K562 (cell line): ENCODE measurements around the gene CTTNBP2NL. TPM values are rescaled to one million over a fixed set of nuclear protein-coding genes. Genes with fewer than 3 reads are reported as not detected.
"Not testable (repeated sequence)": the region's sequence is repeated elsewhere in the genome, so short reads cannot be mapped to it uniquely, and the experiment has no call there.

ENCODE experiments used
- ATAC-seq: fragments of 200-7000 bp; cut with Tn5 transposase; 3 replicates; pipeline ENCODE4 v1.9.1; 2020; ENCODE audit warnings: moderate library complexity
- BruUV-seq: library from RNA; stranded (reverse); fragments of 400-500 nt; replicated peaks from 2 replicates; lab custom pipeline; 2021; lab: Mats Ljungman, UMichigan
- CTCF ChIA-PET: fragments of 300-600 bp; formaldehyde crosslinking; extraction: SDS; loops from one replicate; lab custom pipeline; 2021; ENCODE audit warnings: low intra/inter-chr PET ratio; lab: Yijun Ruan, JAX
- POLR2A ChIA-PET: fragments of 300-600, 350-650 bp; sonication (Branson Sonifier 250); formaldehyde crosslinking; extraction: SDS; loops from one replicate; lab custom pipeline; 2021; ENCODE audit warnings: antibody characterized with exemption, inconsistent platforms; lab: Yijun Ruan, JAX
- DNase-seq, 4 experiments: peaks; one replicate each; pipeline versions ENCODE4 v3.0.0 to v3.0.0-alpha.2; 2011 to 2018; ENCODE audit warnings: low spot score in 3 of 4, mixed read lengths in 3 of 4; ENCODE audit errors: extremely low read depth in 1 of 4
- FAIRE-seq: peaks from 2 replicates; lab custom pipeline; 2011; peaks lifted over from hg19 to GRCh38; lab: Jason Lieb, UNC
- H2AFZ ChIP-seq: 2 replicates; pipeline ENCODE4 v1.6.0; 2011; ENCODE audit warnings: low read depth, low read length, control low read depth, inconsistent platforms
- H3K27ac ChIP-seq: fragments of 200-600 bp; 3 replicates; pipeline ENCODE4 v1.8.0; 2011; ENCODE audit warnings: low read depth, mild to moderate bottlenecking, control low read depth, inconsistent platforms, low read length, moderate library complexity, mixed read lengths; ENCODE audit errors: extremely low read depth
- H3K27me3 ChIP-seq, 2 experiments: fragments of 300-600 bp in 1 of 2; 2 replicates in 1 of 2; 3 replicates in 1 of 2; pipeline versions ENCODE4 v1.6.0 to v1.8.0; 2011; ENCODE audit warnings: inconsistent platforms in 2 of 2, low read length in 2 of 2, mild to moderate bottlenecking in 1 of 2, mixed read lengths in 1 of 2, moderate library complexity in 1 of 2; ENCODE audit not compliant: control insufficient read depth in 2 of 2, insufficient read depth in 2 of 2
- H3K36me3 ChIP-seq: fragments of 300-600 bp; 3 replicates; pipeline ENCODE4 v1.8.0; 2011; ENCODE audit warnings: mild to moderate bottlenecking, low read length, inconsistent platforms; ENCODE audit not compliant: control insufficient read depth, insufficient read depth
- H3K4me1 ChIP-seq, 2 experiments: fragments of 200-600 bp in 1 of 2; replicated peaks in 1 of 2; 2 replicates in 1 of 2; 3 replicates in 1 of 2; pipeline versions ENCODE4 v1.5.1 to v1.8.0; 2011; ENCODE audit warnings: inconsistent platforms in 2 of 2, low read length in 2 of 2, mild to moderate bottlenecking in 1 of 2, mixed read lengths in 1 of 2, moderate library complexity in 1 of 2; ENCODE audit not compliant: control insufficient read depth in 2 of 2, insufficient read depth in 2 of 2
- H3K4me2 ChIP-seq: 2 replicates; pipeline ENCODE4 v1.6.1; 2011; ENCODE audit warnings: low read length, control low read depth, inconsistent platforms, mixed read lengths; ENCODE audit not compliant: insufficient read depth
- H3K4me3 ChIP-seq: fragments of 200-600 bp; sonication (generic), shearing (Covaris generic); 2 replicates; pipeline ENCODE4 v1.5.1; 2016; ENCODE audit warnings: control low read depth, inconsistent platforms
- H3K79me2 ChIP-seq: fragments of 200-600 bp; 3 replicates; pipeline ENCODE4 v1.8.0; 2011; ENCODE audit warnings: low read length, inconsistent platforms; ENCODE audit not compliant: control insufficient read depth, insufficient read depth
- H3K9ac ChIP-seq, 2 experiments: 2 replicates each; pipeline versions ENCODE4 v1.6.0 to v1.6.1; 2011; ENCODE audit warnings: low read depth in 2 of 2, low read length in 2 of 2, control low read depth in 1 of 2, inconsistent platforms in 1 of 2, mild to moderate bottlenecking in 1 of 2, mixed read lengths in 1 of 2; ENCODE audit not compliant: insufficient read depth in 1 of 2
- H3K9me1 ChIP-seq: one replicate; pipeline ENCODE4 v1.6.0; 2011; ENCODE audit warnings: inconsistent platforms, mild to moderate bottlenecking, low read length, moderate library complexity; ENCODE audit not compliant: control insufficient read depth, insufficient read depth
- H3K9me3 ChIP-seq: replicated peaks from 2 replicates; pipeline ENCODE4 v1.5.1; 2011; ENCODE audit warnings: low read depth, low read length, inconsistent platforms; ENCODE audit not compliant: control insufficient read depth, insufficient read depth
- H4K20me1 ChIP-seq: replicated peaks from 2 replicates; pipeline ENCODE4 v1.6.1; 2011; ENCODE audit warnings: low read length, inconsistent platforms, mixed read lengths; ENCODE audit not compliant: control insufficient read depth, insufficient read depth
- ATF1 ChIP-seq, 2 experiments: fragments of 450-650 bp in 1 of 2; IDR thresholded peaks; 2 replicates each; pipeline ENCODE4 v1.6.1; 2016; ENCODE audit warnings: missing compliant biosample characterization in 1 of 2, missing genetic modification characterization in 1 of 2
- C11orf30 ChIP-seq: fragments of 450-650 bp; IDR thresholded peaks from 2 replicates; pipeline ENCODE4 v1.6.1; 2016; ENCODE audit warnings: low read depth, mild to moderate bottlenecking
- MAFG ChIP-seq: fragments of 450-650 bp; conservative IDR thresholded peaks from 2 replicates; pipeline ENCODE4 v1.6.1; 2016; ENCODE audit warnings: missing genetic modification characterization, missing compliant biosample characterization
- PHB2 ChIP-seq: fragments of 450-650 bp; IDR thresholded peaks from 2 replicates; pipeline ENCODE4 v1.6.1; 2017; ENCODE audit warnings: low read depth
- ZNF133 ChIP-seq: fragments of 250-450 bp; sonication (Bioruptor Pico); IDR thresholded peaks from 2 replicates; pipeline ENCODE4 v1.4.0; 2020; ENCODE audit warnings: mild to moderate bottlenecking
- WGBS: fragments of 100-300 bp; shearing (Covaris generic); methylation state at CpG from one replicate; pipeline ENCODE4 v1.1.6; 2016; ENCODE audit warnings: low coverage, mixed read lengths; ENCODE audit not compliant: insufficient coverage; ENCODE audit errors: missing lambda C conversion rate; 5-methylcytosine and 5-hydroxymethylcytosine counted together
- in situ Hi-C: fragments of 300-500 bp; cut with MboI; formaldehyde crosslinking; loops from 4 replicates; pipeline ENCODE4 v1.15.0; 2018; ENCODE audit warnings: inconsistent platforms, mixed read lengths
- intact Hi-C: fragments of 100-400 bp; cut with micrococcal nuclease; formaldehyde crosslinking; loops from 2 replicates; pipeline ENCODE4 v1.14.2; 2022
- polyA plus RNA-seq, 8 experiments: library from polyadenylated mRNA; depleted of rRNA in 4 of 8; stranded (reverse) in 5 of 8; unstranded in 3 of 8; fragments of >200 nt; fragmentation: Nextera tagmentation in 2 of 8; fragmentation: Illumina TruSeq in 1 of 8; extraction: Ambion mirVana in 2 of 8; extraction: Trizol in 1 of 8; gene quantifications; 2 replicates each; pipeline versions ENCODE4 v1.2.1 to v1.2.3, GENCODE V29; 2011 to 2014; ENCODE audit warnings: inconsistent platforms in 1 of 8, missing spikeins in 1 of 8
- total RNA-seq, 7 experiments: library from RNA; depleted of rRNA in 6 of 7; stranded (reverse); fragments of >200 nt in 6 of 7; fragmentation: Illumina TruSeq in 2 of 7; extraction: Trizol in 2 of 7; gene quantifications; 2 replicates each; pipeline versions ENCODE4 v1.2.1 to v1.2.3, GENCODE V29; 2011 to 2021; ENCODE audit warnings: low replicate concordance in 1 of 7

The CTTNBP2NL gene
- total and polyA plus RNA-seq, 9 of the 15 experiments (the other 6 are each of a cell fraction or from before 2014, with no cell fraction given) = 0.27 to 1.4 (median 0.62) TPM

DNA sequence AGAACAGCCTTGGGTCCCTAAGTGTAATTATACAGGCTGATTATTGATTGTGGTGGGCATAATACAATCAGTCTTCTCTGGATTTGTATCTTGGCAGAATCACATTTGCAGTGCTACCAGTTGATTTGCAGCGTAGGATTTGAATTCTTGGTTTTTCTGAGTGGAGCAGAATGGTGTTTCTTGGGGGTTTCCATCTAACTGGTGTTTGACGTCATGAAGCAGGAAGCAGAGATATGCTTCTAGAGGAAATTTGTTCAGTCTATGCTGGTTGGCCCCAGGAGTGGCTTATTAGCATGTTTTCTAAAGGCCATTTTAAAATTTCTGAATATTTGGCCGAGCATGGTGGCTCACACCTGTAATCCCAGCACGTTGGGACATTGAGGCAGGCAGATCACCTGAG lies 3.4 kb downstream of the CTTNBP2NL start:
- Histone ChIP-seq H3K36me3 (no peaks in the 10 kb centered on the region), H4K20me1 (no peaks in the 10 kb centered on the region), H3K27ac (no peak overlapping the region), H3K9me3 (no peaks in the 10 kb centered on the region), H3K4me1 (peaks cover 11 to 18% of the 10 kb centered on the region in 2 experiments; a peak in 4 of 5 replicates)
- 5% methylated on average over 4 of the region's 4 CpGs for WGBS
- ATAC-seq = no peak
- CTCF ChIA-PET = no interaction called here
- in situ Hi-C loops = no loop called here
- no peak for FAIRE-seq
- POLR2A ChIA-PET = interaction anchor here (1.5 kb wide), 1 partner anchor 11 kb away, joined by 4 read pairs; no protein-coding TSS in a partner anchor
- BruUV-seq = no TSS peak
- no peak for TF ChIP-seq PHB2
- no peak for TF ChIP-seq ATF1 (CRISPR knock-in tag; IDR thresholded peaks at IDR 0.05)
- TF ChIP-seq ATF1 (tag; IDR thresholded peaks at IDR 0.05) = peak; percentile 34; the same call in 1 of the 2 replicates
- no peak for TF ChIP-seq ZNF133 (CRISPR knock-in tag)
- TF ChIP-seq, all 486 proteins: peak for 1
- intact Hi-C loops = no loop called here
- Histone ChIP-seq H3K9me1 (no peaks in the 10 kb centered on the region), H3K27me3 (peaks cover 3 to 8% of the 10 kb centered on the region in 2 experiments), H3K4me3 (no peak overlapping the region), H3K79me2 (no peaks in the 10 kb centered on the region), H2AFZ (no peak overlapping the region), H3K4me2 (no peak overlapping the region), H3K9ac (no peak overlapping the region)
- DNase-seq = no peak

DNA sequence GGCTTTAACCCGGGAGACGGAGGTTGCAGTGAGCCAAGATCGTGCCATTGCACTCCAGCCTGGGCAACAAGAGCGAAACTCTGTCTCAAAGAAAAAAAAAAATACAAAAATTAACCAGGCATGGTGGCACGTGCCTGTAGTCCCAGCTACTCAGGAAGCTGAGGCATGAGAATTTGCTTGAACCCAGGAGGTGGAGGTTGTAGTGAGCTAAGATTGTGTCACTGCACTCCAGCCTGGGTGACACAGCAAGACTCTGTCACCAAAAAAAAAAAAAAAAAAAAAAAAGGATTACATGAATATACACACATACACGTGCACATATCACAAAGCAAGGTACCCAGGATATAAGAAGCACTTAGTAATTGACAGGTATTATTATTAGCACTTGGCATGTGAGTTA lies 4.7 kb downstream of the CTTNBP2NL start:
- BruUV-seq, H3K79me2 ChIP-seq, intact Hi-C loops, ATAC-seq, FAIRE-seq, H3K4me3 ChIP-seq, H3K9me3 ChIP-seq, DNase-seq, CTCF ChIA-PET, H3K9me1 ChIP-seq, H3K4me2 ChIP-seq, H3K36me3 ChIP-seq, H3K4me1 ChIP-seq, H3K9ac ChIP-seq, in situ Hi-C loops, H4K20me1 ChIP-seq, H3K27ac ChIP-seq, H2AFZ ChIP-seq: not testable (repeated sequence)
- 5% methylated on average over 6 of the region's 6 CpGs for WGBS
- H3K27me3 ChIP-seq = peaks cover 3 to 13% of the 10 kb centered on the region in 2 experiments
- TF ChIP-seq C11orf30 (0 out of 2 replicates have a peak, but pooled peaks have one; percentile 4), MAFG (tag) (0 out of 2 replicates have a peak, but pooled peaks have one; percentile 16)
- POLR2A ChIA-PET = interaction anchor here (0.6 to 1.5 kb wide), 3 partner anchors 10 to 33 kb away, joined by 3 to 4 read pairs (median 3); no protein-coding TSS in a partner anchor
